K562 (cell line): ENCODE data around the gene SLC26A3. TPM values are rescaled to one million over a fixed set of nuclear protein-coding genes. Genes with fewer than 3 reads are reported as not detected.

Source experiments
- ARNT ChIP-seq, 2 experiments: fragments of 450-650 bp; IDR thresholded peaks; 2 replicates each; pipeline ENCODE4 v1.6.1; 2016; ENCODE audit warnings: mild to moderate bottlenecking in 1 of 2
- CBX5 ChIP-seq: IDR thresholded peaks from 2 replicates; pipeline ENCODE4 v1.6.1; 2014; ENCODE audit warnings: low read depth, borderline replicate concordance
- CHD1 ChIP-seq: fragments of 200-600 bp; sonication (generic); IDR thresholded peaks from one replicate; pipeline ENCODE4 v1.6.1; 2012; ENCODE audit warnings: mild to moderate bottlenecking, moderate library complexity, low read length, inconsistent platforms
- ETV1 ChIP-seq: fragments of 450-650 bp; conservative IDR thresholded peaks from 2 replicates; pipeline ENCODE4 v1.6.1; 2016; ENCODE audit warnings: missing genetic modification characterization, control low read depth, low read depth, missing compliant biosample characterization
- ILK ChIP-seq: fragments of 450-650 bp; IDR thresholded peaks from 2 replicates; pipeline ENCODE4 v1.6.1; 2016; ENCODE audit warnings: missing genetic modification characterization, low read depth, mild to moderate bottlenecking, missing compliant biosample characterization, moderate library complexity, borderline replicate concordance
- MTF1 ChIP-seq: fragments of 250-450 bp; sonication (Bioruptor Pico); IDR thresholded peaks from 2 replicates; pipeline ENCODE4 v1.9.0; 2021; ENCODE audit warnings: moderate library complexity, mild to moderate bottlenecking, inconsistent platforms, borderline replicate concordance
- NR1H2 ChIP-seq: sonication (generic); formaldehyde crosslinking; IDR thresholded peaks from 2 replicates; pipeline ENCODE4 v1.4.0; 2020; ENCODE audit warnings: mild to moderate bottlenecking, missing genetic modification reagents
- NR2C1 ChIP-seq, 2 experiments: fragments of 450-650 bp; IDR thresholded peaks; 2 replicates each; pipeline ENCODE4 v1.6.1; 2017; ENCODE audit warnings: mild to moderate bottlenecking in 2 of 2, antibody characterized with exemption in 1 of 2, inconsistent platforms in 1 of 2, missing compliant biosample characterization in 1 of 2, missing genetic modification characterization in 1 of 2
- SNIP1 ChIP-seq: fragments of 450-650 bp; IDR thresholded peaks from 2 replicates; pipeline ENCODE4 v1.7.1; 2017; ENCODE audit warnings: low read depth, mild to moderate bottlenecking
- SRSF3 ChIP-seq: fragments of 200-400 bp; formaldehyde crosslinking; IDR thresholded peaks from 2 replicates; pipeline ENCODE4 v1.6.1; 2016; ENCODE audit warnings: mild to moderate bottlenecking, low read length, moderate library complexity; ENCODE audit not compliant: insufficient read depth
- STAT5A ChIP-seq: IDR thresholded peaks from 2 replicates; pipeline ENCODE4 v1.6.1; 2012; ENCODE audit warnings: low read length, inconsistent platforms, borderline replicate concordance
- TFAM ChIP-seq: fragments of 250-450 bp; sonication (Bioruptor Pico); conservative IDR thresholded peaks from 2 replicates; pipeline ENCODE4 v1.5.0; 2021; ENCODE audit warnings: mild to moderate bottlenecking, moderate library complexity
- THRB ChIP-seq: fragments of 450-650 bp; formaldehyde crosslinking; conservative IDR thresholded peaks from 2 replicates; pipeline ENCODE4 v1.4.0; 2022; ENCODE audit warnings: mild to moderate bottlenecking, missing genetic modification characterization
- VEZF1 ChIP-seq: fragments of 200-800 bp; sonication (Bioruptor generic); IDR thresholded peaks from 2 replicates; pipeline ENCODE4 v1.6.1; 2017; ENCODE audit warnings: missing genetic modification characterization, missing compliant biosample characterization
- XRCC5 ChIP-seq: fragments of 200-400 bp; formaldehyde crosslinking; IDR thresholded peaks from 2 replicates; pipeline ENCODE4 v1.6.1; 2017; ENCODE audit warnings: low read depth, mild to moderate bottlenecking, low read length
- ZC3H11A ChIP-seq: IDR thresholded peaks from 2 replicates; pipeline ENCODE4 v1.6.1; 2012; ENCODE audit warnings: low read depth, low read length, improper control_type of control experiment
- ZC3H4 ChIP-seq: sonication (generic); formaldehyde crosslinking; IDR thresholded peaks from 2 replicates; pipeline ENCODE4 v1.9.0; 2021; ENCODE audit warnings: missing genetic modification reagents, borderline replicate concordance
- ZNF174 ChIP-seq: fragments of 250-450 bp; sonication (Bioruptor Pico); IDR thresholded peaks from 2 replicates; pipeline ENCODE4 v1.4.0; 2020; ENCODE audit warnings: mild to moderate bottlenecking
- ZNF324 ChIP-seq: fragments of 250-450 bp; sonication (Bioruptor Pico); IDR thresholded peaks from 2 replicates; pipeline ENCODE4 v1.4.0; 2020; ENCODE audit warnings: mild to moderate bottlenecking
- ZNF445 ChIP-seq: fragments of 250-450 bp; sonication (Bioruptor Pico); IDR thresholded peaks from 2 replicates; pipeline ENCODE4 v1.4.0; 2020; ENCODE audit warnings: low read depth, mild to moderate bottlenecking, moderate library complexity
- ZNF583 ChIP-seq: fragments of 250-450 bp; sonication (Bioruptor Pico); IDR thresholded peaks from 2 replicates; pipeline ENCODE4 v1.4.0; 2020
- ZNF589 ChIP-seq: fragments of 200-800 bp; sonication (Bioruptor generic); IDR thresholded peaks from 2 replicates; pipeline ENCODE4 v1.6.1; 2016; ENCODE audit warnings: low read depth, missing genetic modification characterization, missing compliant biosample characterization
- ZNF699 ChIP-seq: fragments of 250-450 bp; sonication (Bioruptor Pico); IDR thresholded peaks from 2 replicates; pipeline ENCODE4 v1.8.0; 2021; ENCODE audit warnings: mild to moderate bottlenecking, moderate library complexity; ENCODE audit not compliant: insufficient replicate concordance
- ZZZ3 ChIP-seq: fragments of 450-650 bp; IDR thresholded peaks from 2 replicates; pipeline ENCODE4 v1.6.1; 2016; ENCODE audit warnings: antibody characterized with exemption, mild to moderate bottlenecking, moderate library complexity
- polyA plus RNA-seq, 8 experiments: library from polyadenylated mRNA; depleted of rRNA in 4 of 8; stranded (reverse) in 5 of 8; unstranded in 3 of 8; fragments of >200 nt; fragmentation: Nextera tagmentation in 2 of 8; fragmentation: Illumina TruSeq in 1 of 8; extraction: Ambion mirVana in 2 of 8; extraction: Trizol in 1 of 8; gene quantifications; 2 replicates each; pipeline versions ENCODE4 v1.2.1 to v1.2.3, GENCODE V29; 2011 to 2014; ENCODE audit warnings: inconsistent platforms in 1 of 8, missing spikeins in 1 of 8
- total RNA-seq, 7 experiments: library from RNA; depleted of rRNA in 6 of 7; stranded (reverse); fragments of >200 nt in 6 of 7; fragmentation: Illumina TruSeq in 2 of 7; extraction: Trizol in 2 of 7; gene quantifications; 2 replicates each; pipeline versions ENCODE4 v1.2.1 to v1.2.3, GENCODE V29; 2011 to 2021; ENCODE audit warnings: low replicate concordance in 1 of 7
- TF ChIP-seq, protein P1 (sequence below): sonication (generic); IDR thresholded peaks from 2 replicates; pipeline ENCODE4 v1.6.1; 2016

Gene SLC26A3
- total and polyA plus RNA-seq, 9 of the 15 experiments (the other 6 are each of a cell fraction or from before 2014, with no cell fraction given): 0.86 TPM; not detected in 8

DNA sequence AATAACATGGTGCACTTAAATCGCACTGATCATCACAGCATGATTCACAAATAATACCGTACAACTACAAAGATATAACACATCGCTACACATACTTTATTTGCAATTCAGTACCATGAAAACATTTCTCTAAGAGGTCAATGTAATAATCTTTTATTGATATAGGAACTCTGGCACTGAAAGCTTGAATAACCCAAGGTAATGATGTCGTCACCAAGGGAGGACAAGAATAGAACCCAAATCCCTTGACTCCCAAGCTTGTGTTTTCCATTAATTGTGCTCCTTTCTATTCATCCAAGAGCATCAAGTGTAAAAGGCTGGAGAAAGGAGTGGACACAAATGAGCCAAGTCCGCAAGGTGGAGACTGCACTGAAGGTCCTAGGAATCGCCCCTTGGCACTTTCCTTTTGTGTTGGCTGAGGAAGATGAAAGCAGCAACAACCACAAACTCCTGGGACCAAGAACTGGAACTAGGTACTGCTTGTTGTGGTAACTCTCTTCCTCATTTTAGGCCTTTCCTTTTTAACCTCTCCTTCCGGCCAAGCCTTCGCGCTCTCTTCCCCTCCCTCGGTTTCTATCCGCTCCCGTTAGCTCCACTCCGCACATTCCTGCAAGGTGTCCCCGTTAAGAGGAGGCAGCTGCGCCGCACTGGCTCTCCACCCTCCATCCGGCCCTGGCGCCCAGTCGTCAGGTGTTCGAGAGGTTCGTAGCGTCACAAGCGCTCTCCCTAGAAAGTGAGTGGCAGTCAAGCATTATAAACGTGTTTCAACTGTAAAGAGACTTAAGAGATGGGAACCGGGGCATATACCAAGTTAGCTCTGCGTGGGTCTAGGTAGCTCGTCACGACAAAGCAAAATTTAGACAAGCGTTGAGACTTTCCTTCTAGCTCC, 60.1 kb downstream of the SLC26A3 start (continued):
- no peak for TF ChIP-seq NR2C1 (IDR thresholded peaks at IDR 0.05)
- no peak for TF ChIP-seq NR2C1 (tag; IDR thresholded peaks at IDR 0.05)
- TF ChIP-seq STAT5A: no peak
- TF ChIP-seq THRB (CRISPR knock-in tag): peak; percentile 93
- TF ChIP-seq ZZZ3: 0 out of 2 replicates have a peak, but pooled peaks have one; percentile 36
- TF ChIP-seq ZC3H4: peak; percentile 93; the same call in 1 of the 2 replicates
- TF ChIP-seq ZNF589 (CRISPR knock-in tag): peak; percentile 48; the same call in 1 of the 2 replicates
- no peak for TF ChIP-seq VEZF1 (CRISPR knock-in tag)
- TF ChIP-seq ZNF445 (CRISPR knock-in tag): peak; percentile 66; the same call in 1 of the 2 replicates
- TF ChIP-seq CHD1: peak; percentile 15
- TF ChIP-seq ZNF583 (CRISPR knock-in tag): 0 out of 2 replicates have a peak, but pooled peaks have one; percentile 20
- no peak for TF ChIP-seq ZNF699 (CRISPR knock-in tag)
- TF ChIP-seq NR1H2 (CRISPR knock-in tag): no peak; the same call in 1 of the 2 replicates
- no peak; the same call in 1 of the 2 replicates for TF ChIP-seq SNIP1
- TF ChIP-seq ETV1 (tag): peak; percentile 82; the same call in 1 of the 2 replicates
- TF ChIP-seq ZNF324: peak; percentile 18; the same call in 1 of the 2 replicates
- no peak for TF ChIP-seq ILK (tag)
- TF ChIP-seq MTF1 (CRISPR knock-in tag): no peak
- no peak for TF ChIP-seq SRSF3
- TF ChIP-seq, protein P1, sequence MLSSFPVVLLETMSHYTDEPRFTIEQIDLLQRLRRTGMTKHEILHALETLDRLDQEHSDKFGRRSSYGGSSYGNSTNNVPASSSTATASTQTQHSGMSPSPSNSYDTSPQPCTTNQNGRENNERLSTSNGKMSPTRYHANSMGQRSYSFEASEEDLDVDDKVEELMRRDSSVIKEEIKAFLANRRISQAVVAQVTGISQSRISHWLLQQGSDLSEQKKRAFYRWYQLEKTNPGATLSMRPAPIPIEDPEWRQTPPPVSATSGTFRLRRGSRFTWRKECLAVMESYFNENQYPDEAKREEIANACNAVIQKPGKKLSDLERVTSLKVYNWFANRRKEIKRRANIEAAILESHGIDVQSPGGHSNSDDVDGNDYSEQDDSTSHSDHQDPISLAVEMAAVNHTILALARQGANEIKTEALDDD: peak; percentile 62; the same call in 1 of the 2 replicates
- TF ChIP-seq CBX5: no peak
- TF ChIP-seq TFAM (CRISPR knock-in tag): no peak
- no peak for TF ChIP-seq ZC3H11A
- TF ChIP-seq ARNT (IDR thresholded peaks at IDR 0.05): peak in 1 of 2 experiments; percentile 75; a peak in 2 of 4 replicates
- no peak for TF ChIP-seq XRCC5
- TF ChIP-seq ZNF174 (CRISPR knock-in tag): no peak
